ENCODE measurements around the gene LILRA2.

GRCh38 chr19:54552913-54553310 is 20.7 kb upstream of the LILRA2 start:
- TF ChIP-seq, protein P1, sequence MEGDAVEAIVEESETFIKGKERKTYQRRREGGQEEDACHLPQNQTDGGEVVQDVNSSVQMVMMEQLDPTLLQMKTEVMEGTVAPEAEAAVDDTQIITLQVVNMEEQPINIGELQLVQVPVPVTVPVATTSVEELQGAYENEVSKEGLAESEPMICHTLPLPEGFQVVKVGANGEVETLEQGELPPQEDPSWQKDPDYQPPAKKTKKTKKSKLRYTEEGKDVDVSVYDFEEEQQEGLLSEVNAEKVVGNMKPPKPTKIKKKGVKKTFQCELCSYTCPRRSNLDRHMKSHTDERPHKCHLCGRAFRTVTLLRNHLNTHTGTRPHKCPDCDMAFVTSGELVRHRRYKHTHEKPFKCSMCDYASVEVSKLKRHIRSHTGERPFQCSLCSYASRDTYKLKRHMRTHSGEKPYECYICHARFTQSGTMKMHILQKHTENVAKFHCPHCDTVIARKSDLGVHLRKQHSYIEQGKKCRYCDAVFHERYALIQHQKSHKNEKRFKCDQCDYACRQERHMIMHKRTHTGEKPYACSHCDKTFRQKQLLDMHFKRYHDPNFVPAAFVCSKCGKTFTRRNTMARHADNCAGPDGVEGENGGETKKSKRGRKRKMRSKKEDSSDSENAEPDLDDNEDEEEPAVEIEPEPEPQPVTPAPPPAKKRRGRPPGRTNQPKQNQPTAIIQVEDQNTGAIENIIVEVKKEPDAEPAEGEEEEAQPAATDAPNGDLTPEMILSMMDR (IDR thresholded peaks at IDR 0.05), result no peak
- no peak for TF ChIP-seq POLR2A (IDR thresholded peaks at IDR 0.05)
